GM12873 (cell line): ENCODE results near the gene MLF2.

ENCODE experiments used
- TF ChIP-seq, protein P1 (sequence below): IDR thresholded peaks from 2 replicates; pipeline ENCODE4 v1.5.1; 2012; ENCODE audit warnings: low read depth, mild to moderate bottlenecking, moderate library complexity, low read length, control low read depth; ENCODE audit not compliant: insufficient read depth; ENCODE audit errors: missing control alignments

Gene MLF2

DNA sequence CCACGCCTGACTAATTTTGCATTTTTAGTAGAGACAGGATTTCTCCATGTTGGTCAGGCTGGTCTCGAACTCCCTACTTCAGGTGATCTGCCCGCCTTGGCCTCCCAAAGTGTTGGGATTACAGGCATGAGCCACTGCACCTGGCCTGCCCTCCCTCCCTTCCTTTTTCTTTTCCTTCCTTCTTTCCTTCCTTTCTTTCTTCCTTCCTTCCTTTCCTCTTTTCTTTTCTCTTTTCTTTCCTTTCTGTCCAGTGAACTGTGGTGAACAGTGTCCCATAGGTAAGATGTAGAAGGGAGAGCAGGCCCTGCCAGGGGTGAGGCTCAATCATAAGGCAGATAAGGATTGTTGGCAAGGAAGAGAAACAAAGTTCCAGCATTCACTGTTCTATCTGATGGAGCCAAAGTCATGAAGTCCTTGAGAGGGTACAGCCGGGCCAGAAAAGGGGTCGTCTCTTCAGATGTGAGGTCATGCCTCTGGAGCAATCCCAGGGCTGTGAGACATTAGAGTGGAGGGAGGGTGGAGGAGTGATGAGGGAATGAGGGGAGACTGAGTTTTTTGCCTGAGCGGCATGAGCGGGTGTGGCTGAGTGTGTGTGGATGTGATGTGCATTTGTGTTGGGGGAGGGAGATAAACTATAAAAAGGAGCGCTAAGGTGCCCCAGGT, 4.2 kb upstream of the MLF2 start:
- TF ChIP-seq, protein P1, sequence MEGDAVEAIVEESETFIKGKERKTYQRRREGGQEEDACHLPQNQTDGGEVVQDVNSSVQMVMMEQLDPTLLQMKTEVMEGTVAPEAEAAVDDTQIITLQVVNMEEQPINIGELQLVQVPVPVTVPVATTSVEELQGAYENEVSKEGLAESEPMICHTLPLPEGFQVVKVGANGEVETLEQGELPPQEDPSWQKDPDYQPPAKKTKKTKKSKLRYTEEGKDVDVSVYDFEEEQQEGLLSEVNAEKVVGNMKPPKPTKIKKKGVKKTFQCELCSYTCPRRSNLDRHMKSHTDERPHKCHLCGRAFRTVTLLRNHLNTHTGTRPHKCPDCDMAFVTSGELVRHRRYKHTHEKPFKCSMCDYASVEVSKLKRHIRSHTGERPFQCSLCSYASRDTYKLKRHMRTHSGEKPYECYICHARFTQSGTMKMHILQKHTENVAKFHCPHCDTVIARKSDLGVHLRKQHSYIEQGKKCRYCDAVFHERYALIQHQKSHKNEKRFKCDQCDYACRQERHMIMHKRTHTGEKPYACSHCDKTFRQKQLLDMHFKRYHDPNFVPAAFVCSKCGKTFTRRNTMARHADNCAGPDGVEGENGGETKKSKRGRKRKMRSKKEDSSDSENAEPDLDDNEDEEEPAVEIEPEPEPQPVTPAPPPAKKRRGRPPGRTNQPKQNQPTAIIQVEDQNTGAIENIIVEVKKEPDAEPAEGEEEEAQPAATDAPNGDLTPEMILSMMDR: no peak

DNA sequence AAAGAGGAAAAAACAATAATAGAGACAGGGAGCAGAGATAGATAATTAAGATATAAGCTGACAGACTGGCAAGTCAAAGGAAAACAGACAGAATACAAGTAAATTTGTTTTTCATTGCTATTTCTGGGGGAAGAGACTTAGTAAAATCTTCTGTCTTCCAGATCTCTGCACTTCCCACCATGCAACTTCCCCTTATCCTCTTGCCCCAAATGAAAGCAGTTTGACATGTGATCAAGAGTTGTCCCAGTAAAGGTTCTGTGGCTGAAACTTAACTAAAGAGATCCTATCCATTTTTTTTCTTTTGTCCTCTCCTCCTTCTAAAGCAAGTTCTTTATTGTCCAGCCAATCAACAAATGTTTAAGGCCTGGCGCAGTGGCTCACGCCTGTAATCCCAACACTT, 1.5 kb upstream of the MLF2 start:
- TF ChIP-seq, protein P1: no peak

DNA sequence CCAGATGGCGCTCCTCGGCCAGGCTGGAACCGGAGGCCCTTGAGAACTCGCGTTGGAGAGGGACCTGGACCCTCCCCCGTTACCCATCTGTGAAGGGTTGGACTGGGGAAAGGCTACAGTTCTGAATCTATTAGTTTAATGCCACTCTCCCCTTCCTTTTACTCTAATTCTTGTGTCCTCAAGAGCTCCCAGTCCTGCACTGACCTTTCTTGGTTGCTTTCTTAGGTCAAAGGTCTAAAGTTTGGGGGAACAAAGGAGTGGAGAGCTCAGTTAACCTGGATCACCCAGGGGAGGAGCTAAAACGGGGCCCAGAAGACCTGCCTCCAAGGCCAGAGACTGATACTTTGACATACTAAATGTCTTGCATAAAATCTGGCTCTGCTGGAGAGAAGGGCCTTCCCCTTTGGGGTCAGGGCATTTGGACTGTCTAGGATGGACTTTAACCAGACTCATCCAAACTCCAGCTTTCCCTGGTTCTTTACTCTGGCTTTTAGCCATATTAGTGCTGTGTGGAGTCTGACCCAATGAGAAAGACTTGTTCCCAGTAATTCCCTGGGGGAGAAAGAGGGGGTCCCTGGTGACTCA, 923 bp upstream of the MLF2 start:
- TF ChIP-seq, protein P1: peak; percentile 95

DNA sequence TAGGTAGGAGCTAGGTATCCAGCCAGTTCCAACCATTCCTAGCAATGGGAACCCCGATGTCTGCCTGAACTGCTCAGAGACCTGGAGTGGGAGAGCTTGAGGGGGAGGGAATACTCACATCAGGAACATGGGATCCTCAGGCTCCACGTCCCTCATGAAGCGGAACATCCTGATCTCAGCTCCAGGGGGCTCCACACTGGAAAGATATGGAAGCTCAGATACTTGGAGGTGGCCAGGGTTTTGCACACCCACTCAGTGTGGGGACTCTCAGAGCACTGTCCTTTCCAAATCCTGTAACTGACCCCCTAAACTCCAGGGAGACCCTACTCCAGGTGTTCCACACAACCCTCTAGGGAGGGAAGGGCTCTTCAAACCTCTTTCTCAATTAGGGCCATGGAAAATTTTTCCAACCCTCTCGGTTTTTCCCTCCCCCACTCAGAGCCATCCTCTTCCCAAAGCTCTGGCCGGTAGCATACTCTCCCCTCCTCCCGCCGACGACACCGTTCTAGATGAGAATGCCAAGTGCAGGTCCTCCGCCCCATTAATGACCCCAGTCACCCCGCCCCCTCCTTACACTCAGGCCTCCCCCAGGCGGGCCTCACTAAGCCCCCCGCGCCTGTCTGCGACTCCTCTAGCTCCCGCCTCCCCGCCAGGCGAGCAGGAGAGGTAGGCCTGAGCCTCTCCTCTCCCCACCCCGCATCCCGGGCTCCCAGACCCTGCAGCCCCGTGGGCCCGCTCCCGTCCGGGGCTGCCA, 597 bp downstream of the MLF2 start:
- TF ChIP-seq, protein P1: peak; percentile 4

DNA sequence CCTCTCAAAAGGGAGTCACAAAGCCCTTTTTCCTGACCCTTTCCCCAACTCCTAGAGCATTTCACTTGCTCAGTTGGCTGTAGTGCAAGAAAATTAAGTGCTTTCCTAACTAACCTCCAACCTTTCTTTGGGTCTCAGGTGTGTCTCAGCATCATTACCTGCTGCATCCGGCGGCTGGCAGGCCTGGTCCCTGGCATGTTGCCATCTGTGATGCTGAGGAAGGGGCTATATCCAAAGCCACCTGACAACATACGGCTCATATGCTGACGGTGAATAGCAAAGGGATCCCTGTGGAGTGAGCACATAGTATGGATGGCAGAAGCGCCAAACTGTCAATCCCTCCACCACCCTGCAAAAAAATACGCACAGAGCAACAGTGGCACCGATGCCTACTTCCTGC, 1.2 kb downstream of the MLF2 start:
- TF ChIP-seq, protein P1: no peak

DNA sequence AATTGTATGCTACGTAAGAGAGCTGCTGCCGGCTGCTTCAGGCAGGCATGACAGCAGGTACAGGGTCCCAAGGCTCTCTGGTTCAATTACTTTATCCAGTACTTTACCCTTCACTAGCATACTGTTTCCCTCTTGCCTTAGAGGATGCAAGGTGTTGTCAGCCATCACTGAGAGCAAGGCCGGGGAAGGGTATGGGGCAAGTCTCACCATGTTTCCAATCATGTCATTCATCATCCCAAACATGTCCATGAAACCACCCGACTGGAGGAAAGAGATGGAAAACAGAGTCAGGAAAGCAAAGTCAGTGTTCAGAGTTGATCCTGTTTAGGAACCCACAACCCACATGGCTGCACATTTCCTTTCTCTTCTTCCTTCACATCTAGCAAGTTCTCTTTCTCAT, 2.4 kb downstream of the MLF2 start:
- TF ChIP-seq, protein P1: no peak

DNA sequence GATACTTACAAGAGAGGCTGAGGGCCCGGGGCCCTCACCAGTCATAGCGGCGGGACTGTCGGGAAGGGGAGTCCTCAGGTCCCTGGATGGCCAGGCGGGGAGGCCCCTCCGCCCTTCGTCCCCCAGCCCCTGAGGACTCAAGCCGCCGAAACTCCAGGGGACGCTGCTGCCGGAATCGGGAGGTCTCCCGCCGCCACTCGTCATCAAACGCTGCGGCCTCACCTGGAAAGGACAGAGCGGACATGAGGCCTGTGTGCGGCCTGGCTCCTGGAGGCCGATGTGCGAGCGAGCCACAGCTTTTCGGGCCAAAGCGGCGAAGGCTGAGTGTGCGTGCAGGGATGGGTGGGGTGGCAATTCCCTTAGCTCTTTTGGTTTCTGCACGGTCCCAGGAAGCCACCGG, 4.2 kb downstream of the MLF2 start:
- TF ChIP-seq, protein P1: no peak
